HAP-1 (cell line): ENCODE results near the gene FOXK2.

Experiments
- DNase-seq, 2 experiments: peaks; one replicate each; pipeline ENCODE4 v3.0.0-alpha.2; 2016 to 2020; ENCODE audit warnings: low spot score in 2 of 2
- H3K27me3 ChIP-seq: fragments of 250-450 bp; sonication (Bioruptor Pico); 2 replicates; pipeline ENCODE4 v1.5.1; 2020; ENCODE audit warnings: low read depth, mild to moderate bottlenecking, moderate library complexity
- H3K36me3 ChIP-seq: fragments of 250-450 bp; sonication (Bioruptor Pico); replicated peaks from 2 replicates; pipeline ENCODE4 v1.5.1; 2020; ENCODE audit warnings: mild to moderate bottlenecking
- H3K4me1 ChIP-seq: fragments of 250-450 bp; sonication (Bioruptor Pico); 2 replicates; pipeline ENCODE4 v1.5.1; 2020; ENCODE audit warnings: mild to moderate bottlenecking
- H3K4me3 ChIP-seq: fragments of 250-450 bp; sonication (Bioruptor Pico); 2 replicates; pipeline ENCODE4 v1.5.1; 2020; ENCODE audit warnings: mild to moderate bottlenecking, moderate library complexity
- H3K9me3 ChIP-seq: fragments of 250-450 bp; sonication (Bioruptor Pico); 2 replicates; pipeline ENCODE4 v1.5.1; 2020; ENCODE audit warnings: mild to moderate bottlenecking, moderate library complexity
- in situ Hi-C: fragments of 300-500 bp; cut with MboI; formaldehyde crosslinking; loops from 3 replicates; pipeline ENCODE4 v1.14.3; 2020; ENCODE audit warnings: low sequenced_read_pairs, inconsistent platforms, mixed read lengths

The FOXK2 gene

DNA sequence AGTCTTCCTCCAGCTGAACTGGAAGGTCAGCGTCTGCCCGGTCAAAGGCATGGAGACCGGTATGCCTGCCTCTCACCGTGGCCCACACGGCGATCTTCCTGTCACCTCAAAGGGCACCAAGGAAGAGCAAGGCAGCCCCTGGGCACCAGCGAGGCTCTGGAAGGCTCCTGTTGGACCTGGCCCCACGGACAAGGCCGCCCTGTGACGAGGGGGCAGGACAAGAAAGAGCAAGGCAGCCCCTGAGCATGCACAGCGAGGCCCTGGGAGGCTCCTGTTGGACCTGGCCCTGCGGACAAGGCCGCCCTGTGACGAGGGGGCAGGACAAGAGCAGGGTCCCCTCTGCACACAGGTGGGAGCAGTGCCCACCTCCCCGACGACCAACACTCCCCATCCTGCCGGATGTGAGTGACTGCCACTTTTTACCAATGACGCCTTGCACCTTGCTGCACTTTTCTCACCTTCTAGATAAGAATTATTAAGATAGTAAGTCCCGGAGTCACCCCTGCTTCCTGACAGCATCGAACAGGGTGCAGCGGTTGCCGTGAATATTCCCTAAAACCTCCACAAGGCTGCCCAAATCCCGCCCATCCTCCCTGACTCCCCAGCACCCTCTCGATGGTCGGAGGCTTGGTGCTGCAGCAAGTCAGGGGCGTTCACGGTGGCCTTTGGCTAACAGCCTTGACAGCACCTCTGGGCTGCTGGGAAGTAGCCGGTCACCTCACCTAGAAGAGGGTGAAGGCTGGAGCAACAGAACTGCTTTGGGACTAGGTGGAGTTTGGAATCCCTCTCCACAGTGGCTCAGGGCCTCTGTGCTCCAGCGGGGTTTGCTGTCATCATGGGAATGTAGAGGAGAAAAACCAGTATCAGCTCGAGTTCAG lies 134.4 kb downstream of the FOXK2 start:
- peaks cover 1% of the 10 kb centered on the region; the same call in 1 of the 2 replicates for H3K4me1 ChIP-seq
- no peak for DNase-seq
- in situ Hi-C loops: no loop called here
- no peaks in the 10 kb centered on the region for H3K9me3 ChIP-seq
- H3K36me3 ChIP-seq: no peaks in the 10 kb centered on the region
- no peaks in the 10 kb centered on the region for H3K27me3 ChIP-seq
- H3K4me3 ChIP-seq: no peak overlapping the region
